OCI-M2 (cell line): ENCODE data around the gene DUS3L.

ENCODE experiments used
- DNase-seq: peaks from one replicate; lab custom pipeline; 2025; ENCODE audit not compliant: unreplicated experiment; lab: John Stamatoyannopoulos, UW

Gene DUS3L, protein sequence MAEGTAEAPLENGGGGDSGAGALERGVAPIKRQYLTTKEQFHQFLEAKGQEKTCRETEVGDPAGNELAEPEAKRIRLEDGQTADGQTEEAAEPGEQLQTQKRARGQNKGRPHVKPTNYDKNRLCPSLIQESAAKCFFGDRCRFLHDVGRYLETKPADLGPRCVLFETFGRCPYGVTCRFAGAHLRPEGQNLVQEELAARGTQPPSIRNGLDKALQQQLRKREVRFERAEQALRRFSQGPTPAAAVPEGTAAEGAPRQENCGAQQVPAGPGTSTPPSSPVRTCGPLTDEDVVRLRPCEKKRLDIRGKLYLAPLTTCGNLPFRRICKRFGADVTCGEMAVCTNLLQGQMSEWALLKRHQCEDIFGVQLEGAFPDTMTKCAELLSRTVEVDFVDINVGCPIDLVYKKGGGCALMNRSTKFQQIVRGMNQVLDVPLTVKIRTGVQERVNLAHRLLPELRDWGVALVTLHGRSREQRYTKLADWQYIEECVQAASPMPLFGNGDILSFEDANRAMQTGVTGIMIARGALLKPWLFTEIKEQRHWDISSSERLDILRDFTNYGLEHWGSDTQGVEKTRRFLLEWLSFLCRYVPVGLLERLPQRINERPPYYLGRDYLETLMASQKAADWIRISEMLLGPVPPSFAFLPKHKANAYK

DNA sequence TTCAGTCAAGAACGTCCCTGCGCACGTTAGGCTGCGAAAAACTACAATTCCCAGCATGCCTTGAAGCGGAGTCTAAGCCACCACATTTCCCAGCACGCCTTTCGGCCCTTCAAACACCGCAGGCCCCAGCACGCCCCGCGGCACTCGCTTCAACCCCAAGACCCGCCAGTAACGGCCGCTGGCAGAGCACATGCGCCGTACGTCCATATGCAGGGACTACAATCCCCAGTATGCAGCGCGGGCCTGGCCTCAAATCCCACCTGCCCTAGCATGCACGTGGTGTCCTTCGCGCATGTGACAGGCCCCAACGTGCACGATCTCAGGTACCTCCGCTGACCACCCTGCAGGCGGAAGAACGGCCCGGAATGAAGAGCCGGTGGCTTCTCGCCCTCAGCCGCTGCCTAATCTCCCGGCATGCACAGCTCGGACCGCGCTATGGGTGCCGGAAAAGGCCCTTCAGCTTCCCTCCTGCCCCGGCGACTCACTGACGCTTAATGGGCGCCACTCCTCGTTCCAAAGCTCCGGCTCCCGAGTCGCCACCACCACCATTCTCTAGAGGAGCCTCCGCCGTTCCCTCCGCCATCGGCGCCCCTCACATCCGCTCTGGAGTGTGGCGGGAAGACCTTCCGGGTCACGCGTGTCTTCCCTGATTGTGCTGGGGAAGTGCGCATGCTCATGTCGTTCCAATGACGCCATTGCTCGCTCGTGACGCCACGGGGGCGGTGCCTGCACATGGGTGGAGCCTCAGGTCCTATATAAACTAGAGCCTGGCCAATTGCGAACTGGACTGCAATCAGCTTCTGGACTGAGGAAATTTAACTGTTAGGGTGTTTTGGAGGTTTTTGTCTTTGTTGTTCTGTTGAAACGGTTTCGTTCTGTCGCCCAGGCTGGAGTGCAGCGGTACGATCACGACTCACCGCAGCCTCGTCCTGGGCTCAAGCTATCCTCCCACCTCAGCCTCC lies at the start of gene DUS3L:
Gene DUS3L (minus strand): TSS at position 605 of the 962 bp plus-strand sequence. CDS start 22 bp downstream, at position 583.
- peak; percentile 75 for DNase-seq

DNA sequence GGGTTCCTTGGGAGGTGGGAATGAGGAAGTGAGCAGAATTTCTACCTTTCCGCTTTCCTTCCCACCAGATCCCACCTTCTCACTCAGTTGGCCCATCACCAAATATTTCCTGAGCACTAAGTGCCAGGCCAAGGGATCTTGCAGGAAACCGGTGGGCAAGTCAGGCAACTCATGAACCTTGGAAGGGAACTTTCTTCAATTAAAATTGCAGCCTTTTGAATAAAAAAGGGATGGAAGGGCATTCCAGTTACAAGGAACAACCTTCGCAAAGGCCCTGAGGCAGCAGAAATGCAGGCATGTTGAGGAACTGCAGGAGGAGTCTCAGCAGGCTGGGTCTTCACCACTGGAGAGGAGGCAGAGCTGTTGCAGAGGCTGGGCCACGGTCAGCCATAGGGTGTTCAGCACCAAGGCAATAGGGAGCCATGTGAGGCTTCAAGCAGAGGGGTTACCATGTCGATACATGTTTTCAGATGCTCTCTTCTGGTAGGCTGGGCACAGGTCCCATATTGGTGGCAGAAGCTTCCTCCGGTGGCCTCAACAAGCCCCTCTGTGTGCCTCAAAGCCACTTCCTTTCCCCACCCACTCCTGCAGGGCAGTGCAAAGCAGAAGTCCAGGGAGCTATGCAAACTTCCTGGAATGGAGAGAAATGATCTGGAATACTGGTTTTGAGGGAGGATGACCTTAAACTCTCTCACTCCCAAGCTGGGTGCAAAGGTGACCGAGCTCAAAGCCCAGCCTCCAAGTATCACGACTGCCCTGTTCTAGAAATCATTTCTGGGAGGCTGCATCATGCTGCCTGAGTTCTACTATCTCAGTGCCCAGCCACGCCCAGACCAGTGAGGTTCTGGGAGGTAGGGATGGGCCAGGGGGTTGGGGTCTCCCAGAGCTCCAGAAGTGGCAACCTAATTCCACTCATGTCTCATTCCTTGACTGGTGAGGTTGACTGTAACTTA lies 48.4 kb upstream of the DUS3L start, which contains the start of gene FUT6:
Gene FUT6 (minus strand): TSS at position 638 of the 953 bp plus-strand sequence. CDS start 7,135 bp downstream, outside the sequence.
- no peak for DNase-seq

DNA sequence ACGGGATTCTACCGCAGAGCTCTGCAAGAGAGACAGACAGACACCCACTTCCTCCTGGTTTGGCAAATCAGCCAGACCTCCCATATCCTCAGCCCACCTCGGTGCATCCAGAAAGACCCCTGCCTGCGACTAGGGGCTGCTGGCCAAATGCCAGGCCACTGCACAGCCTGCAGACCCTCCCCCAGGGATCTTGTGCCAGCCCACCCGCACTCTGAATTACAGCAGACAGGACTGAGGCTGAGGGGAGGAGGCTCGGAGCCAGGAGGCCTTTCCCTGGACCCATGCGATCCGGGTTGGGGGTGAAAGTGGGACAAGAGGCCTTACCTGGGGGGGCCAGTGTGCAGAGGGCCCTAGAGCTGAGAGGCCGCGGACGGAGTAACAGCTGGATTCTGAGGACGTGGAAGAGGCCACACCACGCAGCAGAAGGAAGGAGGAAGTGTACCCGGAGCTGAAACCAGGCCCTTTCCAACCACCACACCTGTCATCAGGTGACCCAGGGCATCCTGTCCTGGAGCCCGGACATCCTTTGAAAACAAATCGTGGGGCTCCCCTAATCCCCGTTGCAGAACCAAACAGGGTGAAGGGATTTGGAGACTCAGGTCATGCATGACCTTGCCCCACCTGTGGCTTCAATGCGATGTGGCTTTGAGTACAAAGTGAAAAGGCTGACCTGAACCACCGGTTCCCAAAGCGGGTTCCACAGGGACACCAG lies 47.5 kb upstream of the DUS3L start:
- no peak for DNase-seq

DNA sequence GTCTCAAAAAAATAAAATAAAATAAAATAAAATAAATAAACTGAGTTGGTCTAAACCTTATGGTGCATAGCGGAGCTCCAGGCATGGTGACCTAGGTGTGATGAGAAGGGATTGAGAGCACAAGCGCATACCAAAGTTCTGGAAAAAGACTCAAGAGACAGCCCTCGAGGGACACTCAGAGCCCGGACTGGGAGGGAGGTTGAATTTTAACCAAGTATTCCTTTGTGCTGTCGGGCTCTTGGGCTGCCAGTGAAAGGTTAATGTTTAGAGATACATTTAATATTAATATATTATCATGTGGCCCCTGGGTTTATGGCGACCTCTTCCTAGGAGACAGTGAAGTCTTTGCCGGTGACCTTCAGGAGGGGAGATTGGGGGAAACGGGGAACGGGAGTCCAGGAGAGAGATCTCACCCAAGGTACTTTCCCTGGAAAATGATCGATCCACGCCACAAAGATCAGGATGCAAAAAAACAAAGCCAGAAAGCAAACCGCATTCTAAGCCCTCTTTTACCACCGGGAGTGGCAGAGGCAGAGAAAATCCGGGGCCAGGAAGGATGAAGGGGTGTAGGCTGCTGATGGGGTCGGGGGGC lies 46.9 kb upstream of the DUS3L start:
- no peak for DNase-seq

DNA sequence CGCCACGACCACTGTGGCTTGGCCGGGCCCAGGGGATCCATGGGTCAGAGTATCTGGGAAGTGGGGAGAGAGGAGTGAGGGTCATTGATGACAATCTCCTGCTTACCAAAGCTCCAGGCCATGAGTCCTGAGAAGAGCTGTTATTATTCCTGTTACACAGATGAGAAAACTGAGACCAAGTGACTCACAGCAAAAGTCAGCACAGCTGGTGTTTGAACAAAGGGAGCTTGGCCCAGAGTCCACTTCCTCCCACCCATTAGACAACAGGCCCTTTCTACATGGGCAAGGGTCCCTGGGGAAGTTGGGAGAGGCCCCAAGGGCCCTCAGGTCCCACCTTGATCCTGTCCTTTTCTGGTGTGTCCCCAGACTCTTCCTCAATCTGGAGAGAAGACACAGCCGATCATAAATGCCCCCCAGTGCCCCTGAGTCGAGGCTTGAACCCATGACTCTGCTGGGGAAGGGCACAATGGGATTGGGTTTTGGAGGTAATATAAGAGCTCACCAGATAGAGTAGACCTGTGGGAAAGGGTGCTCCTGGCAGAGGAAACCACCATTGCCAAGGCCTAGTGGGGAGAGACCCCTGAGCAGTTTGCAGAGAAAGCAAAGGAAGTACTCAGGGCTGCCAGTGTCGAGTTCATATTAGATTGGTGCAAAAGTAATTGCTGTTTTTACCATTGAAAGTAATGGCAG lies 41.7 kb upstream of the DUS3L start:
- no peak for DNase-seq

DNA sequence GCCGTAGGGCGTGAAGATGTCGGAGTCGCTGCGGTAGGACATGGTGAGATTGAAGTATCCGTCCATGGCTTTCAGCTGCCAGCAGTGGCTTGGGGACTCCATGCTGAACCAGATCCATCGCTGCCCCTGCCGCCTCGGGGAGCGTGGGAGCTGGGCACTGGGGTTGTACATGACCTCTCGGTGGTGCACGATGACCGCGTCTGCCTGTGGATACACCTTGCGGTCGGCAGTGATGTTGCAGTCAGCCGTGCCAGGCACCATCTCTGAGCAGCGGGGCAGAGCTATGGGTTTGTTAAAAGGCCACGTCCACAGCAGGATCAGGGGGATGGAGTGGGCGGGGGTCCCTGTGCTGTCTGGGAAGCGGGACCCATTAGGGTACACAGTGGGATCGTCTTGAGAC lies 41.1 kb upstream of the DUS3L start:
- no peak for DNase-seq

DNA sequence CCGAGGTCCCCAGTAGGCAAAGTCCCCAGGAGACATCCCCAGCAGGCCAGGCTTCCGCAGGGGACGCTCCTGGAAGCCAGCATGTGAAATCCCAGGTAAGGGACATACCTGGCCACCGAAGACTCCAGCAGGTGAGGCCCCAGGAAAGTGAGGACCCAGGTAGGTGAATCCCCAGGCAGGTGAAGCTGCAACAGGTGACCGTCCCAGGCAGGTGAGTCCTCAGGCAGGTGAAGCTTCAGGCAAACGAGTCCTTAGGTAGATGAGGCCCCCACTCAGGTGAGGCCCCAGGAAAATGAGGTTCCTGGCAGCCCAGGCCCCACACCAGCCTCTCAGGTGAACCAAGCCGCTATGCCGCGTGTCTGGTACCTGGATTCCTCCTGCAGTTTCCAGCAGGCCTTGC lies 40.2 kb upstream of the DUS3L start:
- DNase-seq, result no peak

DNA sequence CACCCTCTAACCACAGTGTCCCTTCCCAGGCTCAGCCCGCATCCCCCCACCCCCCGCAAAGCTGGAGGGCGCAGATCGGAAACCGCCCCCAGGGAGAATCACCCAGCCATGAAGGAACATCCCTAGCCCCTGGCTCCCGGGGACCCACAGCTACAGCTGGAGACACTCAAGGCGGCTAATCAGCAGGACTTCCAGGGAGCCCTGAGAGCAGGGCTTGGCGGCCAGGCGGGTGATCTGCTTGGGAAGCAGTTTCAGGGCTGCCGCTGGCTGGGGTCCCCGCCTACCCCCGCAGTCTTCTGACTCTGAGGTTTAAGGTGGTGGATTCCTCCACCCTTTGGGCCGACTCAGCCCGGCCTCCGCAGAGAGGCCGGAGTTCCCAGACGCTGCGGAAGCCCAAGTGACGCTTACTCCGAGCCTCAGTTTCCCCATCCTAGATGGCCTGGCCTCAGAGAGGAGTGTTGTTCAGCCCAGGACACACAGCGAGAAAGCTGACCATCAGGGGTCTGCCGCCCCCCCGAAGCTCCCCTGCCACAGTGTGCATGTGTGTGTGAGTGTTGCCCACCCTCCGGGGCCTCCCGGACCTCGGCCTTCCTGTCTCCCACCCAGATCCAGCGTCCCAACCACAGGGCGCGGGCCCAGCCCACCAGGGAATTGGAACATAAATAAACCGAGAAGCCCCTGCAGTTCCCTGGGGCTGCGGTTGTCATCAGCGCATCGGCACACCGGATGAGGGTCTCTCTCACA lies 38.8 kb upstream of the DUS3L start:
- no peak for DNase-seq

DNA sequence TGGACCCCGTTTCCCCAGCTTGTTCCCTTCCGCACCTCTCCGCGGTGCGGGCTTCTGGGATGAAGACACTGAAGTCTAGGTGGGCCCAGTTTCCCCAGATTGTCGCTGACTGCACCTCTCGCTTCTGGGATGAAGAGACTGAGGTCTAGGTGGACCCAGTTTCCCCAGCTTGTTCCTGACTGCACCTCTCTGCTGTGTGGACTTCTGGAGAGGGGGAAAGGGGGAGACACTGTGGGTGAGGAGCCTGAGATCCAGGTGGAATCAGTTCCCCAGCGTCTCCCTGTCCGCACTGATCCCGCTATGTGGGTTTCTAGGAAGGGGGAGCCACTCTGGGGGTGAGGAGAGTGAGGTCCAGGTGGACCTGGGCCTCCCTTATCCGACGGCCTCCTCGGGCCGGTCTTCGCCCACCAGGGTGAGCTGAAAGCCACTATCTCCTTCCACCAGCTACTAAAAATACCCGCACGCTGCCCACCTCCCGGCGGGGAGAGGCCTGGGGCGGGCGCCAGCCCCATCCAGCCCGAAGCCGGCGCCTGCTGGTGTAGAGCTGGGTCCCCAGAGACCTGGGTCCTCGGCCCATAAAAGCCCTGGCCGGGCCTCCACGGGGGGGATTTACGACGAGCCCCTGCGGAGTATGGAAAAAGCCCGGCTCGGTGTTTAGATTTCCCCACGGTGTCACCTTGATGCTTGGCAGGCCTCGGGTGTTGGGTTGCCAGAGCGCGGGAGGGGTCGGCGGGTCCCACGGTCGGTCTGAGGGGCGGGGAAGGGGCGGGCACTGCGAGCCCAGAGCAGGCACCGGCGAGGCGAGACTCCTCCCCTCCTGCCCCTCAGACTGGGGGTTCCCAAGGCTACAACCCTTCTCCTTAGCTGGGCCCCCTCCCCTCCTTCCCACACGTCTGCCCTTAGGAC lies 38.0 kb upstream of the DUS3L start:
- no peak for DNase-seq

DNA sequence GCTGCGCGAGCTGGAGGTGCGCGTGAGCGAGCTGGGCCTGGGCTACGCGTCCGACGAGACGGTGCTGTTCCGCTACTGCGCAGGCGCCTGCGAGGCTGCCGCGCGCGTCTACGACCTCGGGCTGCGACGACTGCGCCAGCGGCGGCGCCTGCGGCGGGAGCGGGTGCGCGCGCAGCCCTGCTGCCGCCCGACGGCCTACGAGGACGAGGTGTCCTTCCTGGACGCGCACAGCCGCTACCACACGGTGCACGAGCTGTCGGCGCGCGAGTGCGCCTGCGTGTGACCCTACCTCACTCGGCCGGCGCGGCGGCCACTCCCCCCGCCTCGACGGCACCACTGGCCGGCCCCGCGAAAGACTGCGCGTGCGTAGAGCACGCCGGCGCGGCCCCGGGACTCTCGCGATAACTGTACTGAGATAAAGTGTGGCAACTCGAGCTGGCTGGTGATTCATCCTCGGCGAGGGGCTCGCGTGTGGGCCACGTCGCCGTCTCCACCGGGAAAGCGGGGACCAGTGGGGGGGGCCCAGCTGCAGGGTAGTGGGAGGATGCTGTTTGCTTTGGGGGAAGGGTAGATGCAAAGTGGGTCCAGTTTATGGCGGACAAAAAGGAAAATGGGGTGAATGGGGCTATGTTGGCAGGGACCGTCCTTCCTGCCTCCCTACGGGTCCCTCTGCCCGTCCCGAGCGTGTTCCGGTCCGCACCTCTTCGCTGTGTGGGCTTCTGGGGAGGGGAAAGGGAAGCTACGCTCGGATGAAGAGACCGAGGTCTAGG lies 37.1 kb upstream of the DUS3L start:
- DNase-seq, result peak; percentile 51

DNA sequence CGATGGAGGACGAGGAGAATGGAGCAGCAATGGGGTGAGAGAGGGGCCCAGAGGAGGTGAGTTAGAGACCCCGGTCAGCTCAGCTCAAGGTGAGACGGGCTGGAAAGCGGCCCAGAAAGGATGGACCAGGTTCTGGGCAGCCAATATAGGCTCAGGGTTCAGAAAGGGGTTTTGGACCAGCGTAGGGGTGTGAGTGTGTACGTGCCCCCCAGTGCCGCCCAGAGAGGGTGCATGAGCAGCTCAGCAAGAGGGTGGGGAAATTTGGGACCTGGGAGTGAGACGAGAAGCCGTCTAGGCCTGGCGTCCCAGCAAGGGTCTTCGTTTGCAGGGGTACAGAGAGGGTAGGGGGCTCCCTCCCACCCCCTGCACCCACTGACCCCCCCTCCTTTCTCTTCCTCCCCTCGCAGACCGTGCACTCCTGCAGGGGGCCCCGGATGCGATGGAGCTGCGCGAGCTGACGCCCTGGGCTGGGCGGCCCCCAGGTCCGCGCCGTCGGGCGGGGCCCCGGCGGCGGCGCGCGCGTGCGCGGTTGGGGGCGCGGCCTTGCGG lies 36.5 kb upstream of the DUS3L start:
- DNase-seq, result no peak

DNA sequence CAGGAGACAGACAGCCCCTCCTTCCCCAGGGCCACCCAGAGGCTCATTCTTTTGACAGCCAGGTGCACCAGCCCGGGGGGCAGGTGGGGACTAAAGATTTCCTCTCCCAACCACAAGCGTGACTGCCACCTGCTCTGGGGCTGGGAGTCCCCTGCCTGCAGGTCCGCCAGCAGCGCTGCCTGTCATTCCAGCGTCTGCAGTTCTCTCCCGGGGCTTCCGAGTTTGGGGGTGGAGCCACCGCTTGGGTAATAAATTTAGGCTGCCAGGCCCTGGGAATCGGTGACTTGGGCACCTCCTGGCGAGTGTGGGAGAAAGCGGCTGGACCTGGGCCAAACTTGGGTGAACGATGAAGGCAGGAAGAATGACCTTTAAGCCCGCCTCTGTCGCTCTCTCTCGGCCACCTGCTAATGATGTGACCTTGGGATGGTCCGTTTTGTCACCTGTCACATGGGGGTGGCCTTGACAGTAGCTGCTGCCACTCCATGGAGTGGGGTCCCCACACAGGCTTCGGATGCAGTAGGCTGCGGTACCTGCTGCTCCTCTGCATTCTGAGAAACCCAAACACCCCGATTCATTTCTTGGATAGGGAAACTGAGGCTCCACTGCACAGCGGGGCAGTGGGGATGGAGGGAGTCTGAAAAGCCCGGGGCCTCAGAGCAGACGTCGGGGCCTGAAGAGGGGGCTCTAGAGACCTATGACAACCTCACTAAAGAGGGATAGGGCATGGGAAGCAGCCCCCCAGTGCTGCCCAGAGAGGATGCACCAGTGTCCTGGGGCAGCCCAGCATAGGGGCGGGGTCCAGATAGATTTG lies 35.8 kb upstream of the DUS3L start:
- no peak for DNase-seq

DNA sequence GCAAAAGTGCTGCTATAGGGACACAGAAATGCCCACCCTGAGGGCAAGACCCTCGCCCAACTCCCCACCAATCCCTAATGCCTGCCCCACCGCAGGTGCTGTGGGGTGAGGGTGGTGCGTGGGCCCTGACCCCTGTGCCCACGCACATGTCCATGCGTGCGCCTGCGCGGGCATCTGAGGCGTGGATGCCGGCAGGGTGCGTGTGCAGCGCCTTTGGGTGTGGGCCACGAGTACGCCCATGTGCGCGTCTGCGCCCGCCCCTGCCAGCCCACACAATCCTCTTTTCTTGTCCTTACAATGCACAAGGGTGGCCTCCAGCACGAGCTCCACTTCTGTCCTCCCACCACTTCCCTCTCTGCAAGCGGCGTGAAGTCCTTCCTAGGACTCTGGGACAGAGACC lies 34.2 kb upstream of the DUS3L start:
- no peak for DNase-seq

DNA sequence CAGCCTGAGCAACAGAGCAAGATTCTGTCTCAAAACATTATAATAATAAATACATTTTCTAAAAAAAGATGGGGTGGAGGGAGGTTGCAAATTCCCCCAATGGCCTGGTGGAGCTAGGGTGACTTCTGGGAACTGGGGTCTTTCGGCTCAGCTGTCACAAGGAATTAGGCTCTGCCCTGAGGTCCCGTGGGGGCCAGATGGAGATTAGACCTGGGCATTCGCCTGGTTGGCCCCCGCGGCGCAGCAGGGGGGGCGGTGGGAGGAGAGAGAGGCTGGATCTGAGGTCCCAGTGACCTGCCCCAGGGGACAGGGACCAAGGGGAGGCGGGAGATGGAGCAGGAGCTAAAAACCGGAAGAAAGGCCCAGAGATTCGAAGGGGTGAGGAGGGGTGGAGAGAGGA lies 33.8 kb upstream of the DUS3L start:
- DNase-seq, result no peak
